Activated T-helper 2 cell treated with anti-CD3 and anti-CD28 coated beads, Interferon-gamma antibody, Interleukin-2, Interleukin-4, amounts not matched to agents 10 μg/mL and 5 μg/mL and 100 μg/mL, durations not matched to agents 14 hours and 24 hours and 36 hours (primary cell): ENCODE results near the gene HNRNPL. TPM values are rescaled to one million over a fixed set of nuclear protein-coding genes. Genes with fewer than 3 reads are reported as not detected.
"Not testable (repeated sequence)": the region's sequence is repeated elsewhere in the genome, so short reads cannot be mapped to it uniquely, and the experiment has no call there.

ENCODE experiments used
- DNase-seq: peaks from one replicate; pipeline ENCODE4 v3.0.0; 2021; ENCODE audit warnings: low spot score
- H3K27ac Mint-ChIP-seq: one replicate; pipeline ENCODE4 v1.8.0; 2021; ENCODE audit warnings: mixed read lengths
- H3K27me3 Mint-ChIP-seq: one replicate; pipeline ENCODE4 v1.8.0; 2021; ENCODE audit warnings: low read depth, mixed read lengths
- H3K36me3 Mint-ChIP-seq: one replicate; pipeline ENCODE4 v1.8.0; 2021; ENCODE audit warnings: low read depth, mixed read lengths
- H3K4me1 Mint-ChIP-seq: one replicate; pipeline ENCODE4 v1.8.0; 2021; ENCODE audit warnings: low read depth, mixed read lengths
- H3K4me3 Mint-ChIP-seq: one replicate; pipeline ENCODE4 v1.8.0; 2021; ENCODE audit warnings: low read depth, mild to moderate bottlenecking, moderate library complexity, mixed read lengths
- H3K9me3 Mint-ChIP-seq: one replicate; pipeline ENCODE4 v1.8.0; 2021; ENCODE audit warnings: mixed read lengths
- intact Hi-C: fragments of 100-400 bp; cut with micrococcal nuclease; formaldehyde crosslinking; loops from one replicate; pipeline ENCODE4 v1.15.1; 2023
- total RNA-seq: library from RNA; stranded (reverse); gene quantifications from 2 replicates; pipeline ENCODE4 v1.2.3, GENCODE V29; 2022

The HNRNPL gene
- total RNA-seq, 1 donor from 2014 or later: 708 TPM

GRCh38 chr19:38830039-38830733, 19.6 kb downstream of the HNRNPL start:
- Mint-ChIP-seq H3K4me1 (peaks cover 21% of the 10 kb centered on the region), H3K36me3 (peaks cover 42% of the 10 kb centered on the region), H3K4me3 (peak overlapping the region; percentile 90), H3K27me3 (no peaks in the 10 kb centered on the region), H3K27ac (no peak overlapping the region), H3K9me3 (no peaks in the 10 kb centered on the region)
- no peak for DNase-seq
- intact Hi-C loops: loop anchor here (5.0 to 10.0 kb wide), 2 partner anchors 93 to 275 kb away; no protein-coding TSS in a partner anchor

DNA sequence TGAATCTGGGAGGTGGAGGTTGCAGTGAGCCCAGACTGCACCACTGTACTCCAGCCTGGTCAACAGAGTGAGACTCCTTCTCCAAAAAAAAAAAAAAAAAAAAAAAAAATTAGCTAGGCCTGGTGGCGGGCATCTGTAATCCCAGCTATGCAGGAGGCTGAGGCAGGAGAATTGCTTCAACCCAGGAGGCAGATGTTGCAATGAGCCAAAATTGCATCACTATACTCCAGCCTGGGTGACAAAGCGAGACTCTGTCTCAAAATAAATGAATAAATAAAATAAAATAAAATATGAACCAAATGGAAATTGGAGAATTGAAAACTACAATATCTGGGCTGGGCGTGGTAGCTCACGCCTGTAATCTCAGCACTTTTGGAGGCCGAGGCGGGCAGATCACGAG, 20.6 kb downstream of the HNRNPL start:
- H3K36me3 Mint-ChIP-seq: peaks cover 52% of the 10 kb centered on the region

GRCh38 chr19:38826856-38827551, 22.8 kb downstream of the HNRNPL start:
- H3K27me3 Mint-ChIP-seq: no peaks in the 10 kb centered on the region
- H3K4me1 Mint-ChIP-seq: peaks cover 18% of the 10 kb centered on the region
- DNase-seq: no peak
- intact Hi-C loops: no loop called here
- no peak overlapping the region for H3K4me3 Mint-ChIP-seq
- no peaks in the 10 kb centered on the region for H3K9me3 Mint-ChIP-seq
- H3K36me3 Mint-ChIP-seq: peaks cover 69% of the 10 kb centered on the region
- H3K27ac Mint-ChIP-seq: peak overlapping the region; percentile 42

More for the DNA sequence above, 20.6 kb downstream of the HNRNPL start:
- H3K4me1 Mint-ChIP-seq: peaks cover 21% of the 10 kb centered on the region
- H3K9me3 Mint-ChIP-seq, DNase-seq, H3K27me3 Mint-ChIP-seq, intact Hi-C loops, H3K27ac Mint-ChIP-seq: not testable (repeated sequence)
- peak overlapping the region; percentile 8 for H3K4me3 Mint-ChIP-seq

GRCh38 chr19:38825936-38826335, 23.9 kb downstream of the HNRNPL start:
- DNase-seq, H3K27me3 Mint-ChIP-seq, intact Hi-C loops, H3K4me3 Mint-ChIP-seq, H3K27ac Mint-ChIP-seq, H3K9me3 Mint-ChIP-seq: not testable (repeated sequence)
- H3K36me3 Mint-ChIP-seq: peaks cover 69% of the 10 kb centered on the region
- peaks cover 12% of the 10 kb centered on the region for H3K4me1 Mint-ChIP-seq

- intact Hi-C loops, H3K27ac Mint-ChIP-seq, DNase-seq, H3K27me3 Mint-ChIP-seq, H3K4me1 Mint-ChIP-seq, H3K9me3 Mint-ChIP-seq, H3K4me3 Mint-ChIP-seq: not testable (repeated sequence)
- peaks cover 59% of the 10 kb centered on the region for H3K36me3 Mint-ChIP-seq
These were observed 28.5 kb downstream of the HNRNPL start for GRCh38 chr19:38821230-38821825.

DNA sequence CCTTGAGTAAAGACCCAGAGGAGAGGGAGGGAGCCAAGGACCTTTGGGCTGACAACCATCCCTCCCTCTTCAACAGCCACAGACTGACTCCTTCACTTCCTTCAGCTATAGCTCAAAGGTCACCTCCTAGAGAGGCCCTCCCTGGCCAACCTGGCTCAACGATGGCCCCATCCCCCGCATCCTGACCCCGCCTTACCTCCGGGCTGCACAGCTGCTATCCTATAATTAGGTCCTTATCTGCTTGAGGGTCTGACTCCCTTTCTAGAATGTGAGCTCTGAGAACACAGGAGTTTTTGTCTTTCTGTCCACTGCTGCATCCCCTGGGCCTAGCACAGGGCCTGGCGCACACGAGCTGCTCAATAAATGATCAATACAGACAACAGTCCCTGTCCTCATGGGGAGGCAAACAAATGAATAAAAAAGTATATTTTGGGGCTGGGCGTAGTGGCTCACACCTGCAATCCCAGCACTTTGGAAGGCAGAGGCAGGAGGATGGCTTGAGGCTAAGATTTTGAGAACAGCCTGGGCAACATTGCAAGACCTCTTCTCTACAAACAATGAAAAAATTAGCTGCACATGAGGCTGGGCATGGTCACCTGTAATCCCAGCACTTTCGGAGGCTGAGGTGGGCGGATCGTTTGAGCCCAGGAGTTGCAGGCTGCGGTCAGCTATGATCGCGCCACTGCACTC, 30.4 kb downstream of the HNRNPL start:
- Mint-ChIP-seq H3K9me3 (no peaks in the 10 kb centered on the region), H3K27ac (no peak overlapping the region), H3K4me1 (peaks cover 2% of the 10 kb centered on the region), H3K27me3 (no peaks in the 10 kb centered on the region), H3K36me3 (peaks cover 56% of the 10 kb centered on the region), H3K4me3 (no peak overlapping the region)
- intact Hi-C loops: no loop called here
- no peak for DNase-seq

DNA sequence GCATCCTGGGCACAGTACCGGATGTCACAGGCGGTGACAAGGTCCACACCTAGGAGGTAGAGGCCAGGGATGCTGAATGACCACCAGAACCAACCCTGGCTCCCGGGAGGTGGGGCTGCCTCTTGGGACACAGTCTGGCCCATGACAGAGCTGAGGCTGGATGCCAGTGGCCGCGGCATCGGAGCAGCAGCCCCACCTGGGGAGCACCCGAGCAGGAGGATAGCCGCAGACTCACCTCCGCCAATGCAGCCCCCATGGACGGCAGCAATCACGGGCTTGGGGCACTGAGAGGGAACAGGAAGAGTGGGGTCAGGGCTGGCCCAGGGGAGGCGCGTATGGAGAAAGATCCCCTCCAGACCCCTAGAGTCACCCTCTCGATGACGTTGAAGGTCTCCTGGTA, 32.7 kb downstream of the HNRNPL start:
- H3K9me3 Mint-ChIP-seq: no peaks in the 10 kb centered on the region
- peaks cover 35% of the 10 kb centered on the region for H3K36me3 Mint-ChIP-seq
- intact Hi-C loops: no loop called here
- H3K27me3 Mint-ChIP-seq: no peaks in the 10 kb centered on the region
- no peak for DNase-seq
- H3K4me1 Mint-ChIP-seq: no peaks in the 10 kb centered on the region
- no peak overlapping the region for H3K4me3 Mint-ChIP-seq
- no peak overlapping the region for H3K27ac Mint-ChIP-seq

- Mint-ChIP-seq H3K4me1 (no peaks in the 10 kb centered on the region), H3K36me3 (peaks cover 31% of the 10 kb centered on the region), H3K27me3 (no peaks in the 10 kb centered on the region), H3K4me3 (no peak overlapping the region), H3K27ac (no peak overlapping the region), H3K9me3 (no peaks in the 10 kb centered on the region)
- no peak for DNase-seq
- intact Hi-C loops: no loop called here
These were observed 33.5 kb downstream of the HNRNPL start for GRCh38 chr19:38816131-38816750.

- no peak overlapping the region for H3K4me3 Mint-ChIP-seq
- H3K36me3 Mint-ChIP-seq: peaks cover 25% of the 10 kb centered on the region
- H3K27me3 Mint-ChIP-seq: no peaks in the 10 kb centered on the region
- no peaks in the 10 kb centered on the region for H3K9me3 Mint-ChIP-seq
- H3K4me1 Mint-ChIP-seq: no peaks in the 10 kb centered on the region
- intact Hi-C loops: no loop called here
- H3K27ac Mint-ChIP-seq: no peak overlapping the region
- no peak for DNase-seq
These were observed 34.5 kb downstream of the HNRNPL start for GRCh38 chr19:38815059-38816001.

- intact Hi-C loops, H3K4me1 Mint-ChIP-seq: not testable (repeated sequence)
These were observed 35.9 kb downstream of the HNRNPL start for GRCh38 chr19:38813932-38814331.

DNA sequence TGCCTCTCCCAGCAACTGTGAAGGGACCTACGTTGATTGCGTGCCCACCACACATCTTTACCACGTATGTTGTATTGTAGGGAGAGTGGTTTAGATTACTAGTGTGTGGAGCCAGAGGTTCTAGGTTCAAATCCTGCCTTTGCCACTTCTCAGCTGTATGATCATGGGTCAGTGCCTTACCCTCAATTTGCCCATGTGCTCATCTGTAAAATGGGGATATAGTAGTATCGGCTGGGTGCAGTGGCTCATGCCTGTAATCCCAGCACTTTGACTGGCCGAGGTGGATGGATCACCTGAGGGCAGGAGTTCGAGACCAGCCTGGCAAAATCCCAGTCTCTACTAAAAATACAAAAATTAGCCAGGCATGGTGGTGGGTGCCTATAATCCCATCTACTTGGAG, 36.5 kb downstream of the HNRNPL start:
- intact Hi-C loops: no loop called here
- no peaks in the 10 kb centered on the region for H3K4me1 Mint-ChIP-seq
- no peak for DNase-seq
- H3K27me3 Mint-ChIP-seq: no peaks in the 10 kb centered on the region
- H3K36me3 Mint-ChIP-seq: peaks cover 22% of the 10 kb centered on the region
- H3K27ac Mint-ChIP-seq: no peak overlapping the region
- no peaks in the 10 kb centered on the region for H3K9me3 Mint-ChIP-seq
- H3K4me3 Mint-ChIP-seq: no peak overlapping the region

More at GRCh38 chr19:38813932-38814331, 35.9 kb downstream of the HNRNPL start:
- not testable (repeated sequence) for H3K9me3 Mint-ChIP-seq, H3K27me3 Mint-ChIP-seq, H3K27ac Mint-ChIP-seq, DNase-seq, H3K4me3 Mint-ChIP-seq
- peaks cover 22% of the 10 kb centered on the region for H3K36me3 Mint-ChIP-seq
